Measurements from ENCODE around the gene FGF9. TPM values are rescaled to one million over a fixed set of nuclear protein-coding genes. Genes with fewer than 3 reads are reported as not detected.

Gene FGF9
- total and polyA plus RNA-seq, 10 of the 15 experiments (the other 5 are each of a cell fraction or from before 2014, with no cell fraction given): 0.05 to 1.5 (median 0.83) TPM

GRCh38 chr13:21709697-21710096, 38.8 kb downstream of the FGF9 start:
- Histone ChIP-seq H3K27ac (ENCODE audit: control insufficient read depth, insufficient read depth) (no peak overlapping the region), H3K36me3 (ENCODE audit: control insufficient read depth in 2 of 2, insufficient read depth in 2 of 2, low read length in 1 of 2) (no peaks in the 10 kb centered on the region), H3K9me3 (replicated peaks; ENCODE audit: control insufficient read depth, insufficient read depth, low read length) (no peaks in the 10 kb centered on the region), H3K79me2 (ENCODE audit: control insufficient read depth, insufficient read depth, low read length) (no peaks in the 10 kb centered on the region), H3K4me3 (no peak overlapping the region), H3K4me2 (ENCODE audit: control insufficient read depth, insufficient read depth) (no peak overlapping the region), H4K20me1 (ENCODE audit: control insufficient read depth, insufficient read depth) (no peaks in the 10 kb centered on the region), H2AFZ (ENCODE audit: control insufficient read depth, low read depth, low read length) (no peak overlapping the region), H3K4me1 (ENCODE audit: control insufficient read depth, insufficient read depth, low read length) (no peaks in the 10 kb centered on the region), H3K27me3 (replicated peaks in 1 of 2; ENCODE audit: control insufficient read depth in 2 of 2, insufficient read depth in 2 of 2, low read length in 1 of 2) (no peaks in the 10 kb centered on the region), H3K9ac (ENCODE audit: control insufficient read depth, insufficient read depth, low read length) (no peak overlapping the region)
- TF ChIP-seq NRF1 (conservative IDR thresholded peaks at IDR 0.05; ENCODE audit: low read depth, low read length) (no peak), SMAD5 (IDR thresholded peaks at IDR 0.05; ENCODE audit: low read depth) (no peak), TBL1XR1 (IDR thresholded peaks at IDR 0.05; ENCODE audit: low read depth, low read length) (no peak), EED (IDR thresholded peaks at IDR 0.05; ENCODE audit: low read depth) (no peak), KDM1A (IDR thresholded peaks at IDR 0.05; ENCODE audit: borderline replicate concordance) (no peak), CEBPB (IDR thresholded peaks at IDR 0.05; ENCODE audit: borderline replicate concordance in 1 of 2, low read depth in 2 of 2, low read length in 2 of 2) (no peak), PKNOX1 (IDR thresholded peaks at IDR 0.05) (no peak), GATAD2B (conservative IDR thresholded peaks at IDR 0.05; ENCODE audit: low read depth) (no peak), HCFC1 (IDR thresholded peaks at IDR 0.05; ENCODE audit: low read length) (no peak), MEF2B (IDR thresholded peaks at IDR 0.05; ENCODE audit: partially characterized antibody, poor library complexity, severe bottlenecking) (no peak), NFIC (IDR thresholded peaks at IDR 0.05; ENCODE audit: low read depth, low read length) (no peak), EGR1 (IDR thresholded peaks at IDR 0.05; ENCODE audit: borderline replicate concordance in 1 of 2, low read depth in 2 of 2, low read length in 2 of 2) (no peak)
- FAIRE-seq (no peak), DNase-seq (ENCODE audit: low read depth, low spot score) (no peak), ATAC-seq (no peak)
- intact Hi-C loops (cut with micrococcal nuclease; ENCODE audit: unreplicated experiment): no loop called here
- 0% methylated on average over 1 of the region's 1 CpG for WGBS (ENCODE audit: insufficient coverage, insufficient replicate concordance, low lambda C conversion rate, missing lambda C conversion rate)
- in situ Hi-C loops (cut with MboI): no loop called here
- BruUV-seq (replicated peaks): no TSS peak
- ChIA-PET SMC1A (ENCODE audit: uncharacterized antibody, unreplicated experiment) (interaction anchor here (0.5 to 1.0 kb wide), 2 partner anchors 68 to 1700 kb away, joined by 3 read pairs; no protein-coding TSS in a partner anchor), RAD21 (ENCODE audit: unreplicated experiment) (no interaction called here), CTCF (interaction anchor here (1.0 kb wide), 1 partner anchor 9 kb away, joined by 3 read pairs; no protein-coding TSS in a partner anchor), POLR2A (no interaction called here)

Data from GM12878 (cell line).